Kidney epithelial cell (primary cell): ENCODE measurements around the gene CYTH1. TPM values are rescaled to one million over a fixed set of nuclear protein-coding genes. Genes with fewer than 3 reads are reported as not detected.

ENCODE experiments used
- DNase-seq: peaks from one replicate; pipeline ENCODE4 v3.0.0-alpha.2; 2010; ENCODE audit warnings: low read depth
- H3K27me3 ChIP-seq: 2 replicates; pipeline ENCODE4 v1.6.0; 2011; ENCODE audit warnings: low read length; ENCODE audit not compliant: control insufficient read depth, insufficient read depth
- H3K36me3 ChIP-seq: 2 replicates; pipeline ENCODE4 v1.5.1; 2011; ENCODE audit warnings: low read length; ENCODE audit not compliant: control insufficient read depth, insufficient read depth
- H3K4me3 ChIP-seq: 2 replicates; pipeline ENCODE4 v1.5.1; 2011; ENCODE audit warnings: low read depth, mild to moderate bottlenecking, control low read depth, low read length
- CTCF ChIP-seq: IDR thresholded peaks from 2 replicates; pipeline ENCODE4 v1.5.1; 2011; ENCODE audit warnings: mild to moderate bottlenecking, moderate library complexity, low read length, control low read depth, inconsistent platforms; ENCODE audit not compliant: insufficient read depth, poor library complexity, severe bottlenecking
- total RNA-seq: library from RNA; depleted of rRNA; stranded (reverse); fragments of >200 nt; gene quantifications from 2 replicates; pipeline ENCODE4 v1.2.3, GENCODE V29; 2015

CYTH1 gene
- total RNA-seq, 1 donor from 2014 or later, result 34.1 TPM

- Histone ChIP-seq H3K27me3 (no peaks in the 10 kb centered on the region), H3K36me3 (no peaks in the 10 kb centered on the region), H3K4me3 (no peak overlapping the region)
- peak; percentile 94 for DNase-seq
- no peak for TF ChIP-seq CTCF
Measured at GRCh38 chr17:78661093-78661770, 120.8 kb downstream of the CYTH1 start.

- no peak for DNase-seq
- TF ChIP-seq CTCF, result no peak
Measured at GRCh38 chr17:78659546-78659945, 122.5 kb downstream of the CYTH1 start.

GRCh38 chr17:78658281-78658785 is 123.7 kb downstream of the CYTH1 start:
- Histone ChIP-seq H3K4me3 (no peak overlapping the region), H3K36me3 (no peaks in the 10 kb centered on the region), H3K27me3 (no peaks in the 10 kb centered on the region)
- TF ChIP-seq CTCF, result no peak
- DNase-seq, result no peak

More at GRCh38 chr17:78659546-78659945, 122.5 kb downstream of the CYTH1 start:
- no peak overlapping the region for H3K4me3 ChIP-seq
- H3K36me3 ChIP-seq, result no peaks in the 10 kb centered on the region
- no peaks in the 10 kb centered on the region for H3K27me3 ChIP-seq

GRCh38 chr17:78655251-78655940 is 126.7 kb downstream of the CYTH1 start:
- no peak for DNase-seq
- Histone ChIP-seq H3K4me3 (no peak overlapping the region), H3K27me3 (no peaks in the 10 kb centered on the region), H3K36me3 (no peaks in the 10 kb centered on the region)
- TF ChIP-seq CTCF, result no peak

GRCh38 chr17:78654325-78654724 is 127.7 kb downstream of the CYTH1 start:
- Histone ChIP-seq H3K27me3 (no peaks in the 10 kb centered on the region), H3K36me3 (no peaks in the 10 kb centered on the region), H3K4me3 (no peak overlapping the region)
- no peak for TF ChIP-seq CTCF
- no peak for DNase-seq

GRCh38 chr17:78653382-78653781 is 128.7 kb downstream of the CYTH1 start:
- no peak for TF ChIP-seq CTCF
- no peak for DNase-seq

More at GRCh38 chr17:78653382-78653781, 128.7 kb downstream of the CYTH1 start:
- Histone ChIP-seq H3K27me3 (no peaks in the 10 kb centered on the region), H3K36me3 (no peaks in the 10 kb centered on the region), H3K4me3 (no peak overlapping the region)
